Measurements from ENCODE around the gene B4GALT2.

Gene B4GALT2

GRCh38 chr1:43946236-43947060 lies 32.6 kb upstream of the B4GALT2 start, which contains the start of gene IPO13:
Gene IPO13, plus strand, starts transcription at chr1:43946950. Its CDS starts 651 bp downstream, at chr1:43947601.
- DNase-seq (ENCODE audit: low read depth, low spot score) = peak; percentile 87

DNA sequence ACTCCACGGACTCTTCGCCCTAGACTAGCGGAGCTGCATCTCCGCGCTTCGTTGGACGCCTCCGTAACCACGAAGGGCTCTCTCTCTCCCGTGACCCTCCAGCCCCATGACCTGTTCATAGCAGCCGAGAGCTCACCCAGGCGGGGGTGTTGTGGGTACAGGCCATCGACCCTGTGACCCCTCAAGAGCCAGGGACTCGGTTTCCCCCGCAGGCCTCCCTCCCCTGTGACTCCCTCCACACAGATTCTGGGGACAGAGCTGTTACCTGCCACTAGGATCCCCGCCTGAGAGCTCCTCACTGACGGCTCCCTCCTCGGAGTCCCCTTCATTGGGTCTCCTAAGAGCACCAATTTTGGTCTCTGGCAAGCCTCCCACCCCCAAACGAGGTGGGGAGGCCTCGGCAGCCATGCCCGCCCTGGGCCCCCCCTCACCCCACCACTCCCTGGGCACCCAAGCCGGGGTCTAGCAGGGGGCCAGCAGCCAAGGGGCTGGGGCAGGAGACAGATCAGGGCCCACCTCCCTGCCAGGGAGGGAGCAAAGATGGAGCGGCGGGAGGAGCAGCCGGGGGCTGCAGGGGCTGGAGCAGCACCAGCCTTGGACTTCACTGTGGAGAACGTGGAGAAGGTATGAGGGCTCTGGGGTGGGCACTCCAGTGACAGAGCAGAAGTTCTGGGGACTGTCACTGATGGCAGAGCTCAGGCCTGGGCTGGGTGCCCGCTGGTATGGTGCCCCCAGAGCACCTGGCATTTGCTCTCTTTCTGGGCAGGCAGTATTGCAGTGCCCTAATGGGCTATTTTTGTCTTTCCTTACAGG lies 31.7 kb upstream of the B4GALT2 start:
- DNase-seq (ENCODE audit: low read depth, low spot score) = no peak

DNA sequence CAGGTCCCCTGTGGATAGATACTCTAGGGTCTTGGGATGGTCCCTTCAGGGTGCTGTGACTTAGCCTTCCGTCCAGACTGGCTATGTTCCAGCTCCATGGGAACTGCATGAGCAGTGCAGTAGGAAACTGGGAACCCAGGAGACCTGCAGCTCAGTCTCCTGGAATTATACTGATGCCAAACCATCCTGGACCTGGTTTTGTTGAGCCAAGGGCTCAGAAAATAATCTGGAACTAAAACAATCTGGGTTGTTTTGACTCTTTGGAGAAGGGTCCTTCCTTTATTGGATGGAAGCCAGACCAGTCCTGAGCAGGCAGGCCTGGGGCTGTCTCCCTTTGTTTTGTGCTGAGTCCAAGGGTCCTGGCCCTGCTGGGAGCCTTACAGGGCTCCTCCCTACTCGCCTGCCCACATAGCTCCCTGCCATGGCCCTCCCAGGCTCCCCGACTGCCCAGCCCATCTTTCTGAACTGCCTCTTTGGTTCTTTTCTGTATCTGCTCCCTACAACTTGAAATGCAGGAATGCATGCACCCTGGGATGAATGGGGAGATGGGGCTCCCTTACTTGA lies 31.1 kb upstream of the B4GALT2 start:
- no peak for DNase-seq (ENCODE audit: low read depth, low spot score)

DNA sequence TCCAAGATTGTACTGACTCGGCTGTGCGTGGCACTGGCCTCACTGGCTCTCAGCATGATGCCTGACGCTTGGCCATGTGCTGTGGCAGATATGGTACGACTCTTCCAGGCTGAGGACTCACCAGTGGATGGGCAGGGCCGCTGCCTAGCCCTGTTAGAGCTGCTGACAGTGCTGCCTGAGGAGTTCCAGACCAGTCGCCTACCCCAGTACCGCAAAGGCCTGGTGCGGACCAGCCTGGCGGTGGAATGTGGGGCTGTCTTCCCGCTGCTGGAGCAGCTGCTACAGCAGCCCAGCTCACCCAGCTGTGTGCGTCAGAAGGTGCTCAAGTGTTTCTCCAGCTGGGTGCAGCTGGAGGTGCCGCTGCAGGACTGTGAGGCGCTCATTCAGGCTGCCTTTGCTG lies 29.3 kb upstream of the B4GALT2 start:
- DNase-seq (ENCODE audit: low read depth, low spot score) = no peak

DNA sequence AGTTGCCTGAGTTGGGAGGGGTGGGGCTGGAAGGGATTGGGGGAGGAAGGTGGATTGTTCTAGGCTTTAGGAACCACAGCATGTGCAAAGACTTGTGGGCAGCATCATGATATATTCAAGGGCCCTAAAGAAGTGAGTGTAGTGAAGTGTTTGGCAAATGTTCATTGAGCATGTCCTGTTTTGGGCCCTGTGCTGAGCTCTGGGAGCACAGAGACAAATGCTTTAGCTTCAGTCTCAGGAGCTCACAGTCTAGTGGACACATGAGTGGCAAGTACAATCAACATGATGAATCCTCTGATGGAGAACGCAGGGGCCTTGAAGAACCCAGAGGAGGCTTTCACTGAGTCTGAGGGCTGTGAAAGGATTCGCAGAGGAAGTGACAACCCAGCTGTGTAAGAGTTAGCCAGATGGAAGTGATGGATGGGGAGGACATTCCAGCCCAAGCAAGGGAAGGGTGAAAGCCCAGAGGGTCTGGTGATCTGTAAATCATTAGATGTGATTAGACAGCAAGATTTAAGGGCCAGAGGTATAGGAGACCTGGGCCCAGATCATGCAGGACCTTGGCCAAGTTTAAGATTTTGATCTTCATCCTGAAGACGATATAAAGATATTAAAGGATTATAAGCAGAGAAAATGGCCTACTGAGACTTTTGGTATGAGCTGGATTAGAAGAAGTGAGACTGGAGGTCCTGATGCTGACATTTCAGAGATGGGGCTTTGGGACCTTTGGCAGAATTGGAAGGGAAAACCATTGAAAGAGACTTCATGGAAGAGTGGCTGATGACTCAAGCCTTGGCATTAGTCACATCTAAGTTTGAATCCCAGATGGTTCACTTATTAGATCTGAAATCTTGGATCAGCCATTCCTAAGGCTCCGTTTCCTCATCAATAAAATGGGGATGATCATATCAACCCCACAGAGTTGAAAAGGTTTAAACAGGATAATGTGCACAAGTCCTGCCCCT lies 27.7 kb upstream of the B4GALT2 start:
- DNase-seq (ENCODE audit: low read depth, low spot score) = no peak

GRCh38 chr1:43952731-43953346 lies 26.2 kb upstream of the B4GALT2 start:
- no peak for DNase-seq (ENCODE audit: low read depth, low spot score)

GRCh38 chr1:43953361-43953760 lies 25.6 kb upstream of the B4GALT2 start:
- DNase-seq (ENCODE audit: low read depth, low spot score) = no peak

- no peak for DNase-seq (ENCODE audit: low read depth, low spot score)
Measured at GRCh38 chr1:43954036-43954435, 25.0 kb upstream of the B4GALT2 start.

DNA sequence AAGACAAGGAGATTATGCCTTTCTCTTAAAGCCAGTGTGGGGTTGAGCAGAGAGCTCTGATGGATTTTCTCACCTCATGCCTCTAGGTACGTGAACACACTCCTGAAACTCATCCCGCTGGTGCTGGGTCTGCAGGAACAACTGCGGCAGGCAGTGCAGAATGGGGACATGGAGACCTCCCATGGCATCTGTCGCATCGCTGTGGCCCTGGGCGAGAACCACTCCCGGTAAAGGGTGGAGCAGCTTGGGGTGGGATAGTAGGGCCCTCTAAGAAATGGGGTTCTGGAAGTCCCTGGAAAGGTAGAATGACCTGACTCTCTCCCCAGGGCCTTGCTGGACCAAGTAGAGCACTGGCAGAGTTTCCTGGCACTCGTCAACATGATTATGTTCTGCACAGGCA lies 22.8 kb upstream of the B4GALT2 start:
- no peak for DNase-seq (ENCODE audit: low read depth, low spot score)

GRCh38 chr1:43957407-43958040 lies 21.5 kb upstream of the B4GALT2 start:
- DNase-seq (ENCODE audit: low read depth, low spot score) = no peak

DNA sequence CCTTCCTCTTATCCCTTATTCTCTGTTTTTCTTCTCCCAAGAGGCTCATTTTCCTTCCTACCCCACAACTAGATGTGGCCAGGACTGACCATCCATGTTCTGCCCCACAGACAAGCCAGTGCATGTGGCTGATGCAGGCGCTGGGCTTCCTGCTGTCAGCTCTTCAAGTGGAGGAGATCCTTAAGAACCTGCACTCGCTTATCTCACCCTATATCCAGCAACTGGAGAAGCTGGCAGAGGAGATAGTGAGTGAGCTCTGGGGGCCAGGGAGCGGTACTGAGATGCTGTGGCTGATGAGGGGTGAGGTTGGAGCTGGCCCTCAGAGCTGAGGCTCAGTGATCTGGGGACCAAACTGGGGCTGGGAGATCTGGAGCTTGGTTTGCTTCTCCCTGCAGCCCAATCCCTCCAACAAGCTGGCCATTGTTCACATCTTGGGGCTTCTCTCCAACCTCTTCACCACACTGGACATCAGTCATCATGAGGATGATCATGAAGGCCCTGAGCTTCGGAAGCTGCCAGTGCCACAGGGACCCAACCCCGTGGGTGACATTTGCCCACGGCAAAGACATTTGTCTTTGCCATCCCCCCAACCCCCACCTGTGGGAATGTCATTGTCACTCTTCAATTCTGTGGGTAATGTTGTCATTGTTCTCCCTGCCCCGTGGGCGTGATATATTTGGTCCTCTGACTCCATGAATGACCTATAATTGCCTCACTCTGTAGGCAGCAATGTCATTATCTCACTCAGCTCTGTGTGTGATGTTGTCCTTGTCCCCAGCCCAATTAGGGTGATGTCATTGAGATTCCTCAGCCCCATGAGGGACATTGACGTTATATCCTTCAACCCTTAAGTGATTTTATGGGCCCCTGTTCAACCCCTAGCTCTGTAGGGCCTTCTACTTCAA lies 20.4 kb upstream of the B4GALT2 start:
- no peak for DNase-seq (ENCODE audit: low read depth, low spot score)

DNA sequence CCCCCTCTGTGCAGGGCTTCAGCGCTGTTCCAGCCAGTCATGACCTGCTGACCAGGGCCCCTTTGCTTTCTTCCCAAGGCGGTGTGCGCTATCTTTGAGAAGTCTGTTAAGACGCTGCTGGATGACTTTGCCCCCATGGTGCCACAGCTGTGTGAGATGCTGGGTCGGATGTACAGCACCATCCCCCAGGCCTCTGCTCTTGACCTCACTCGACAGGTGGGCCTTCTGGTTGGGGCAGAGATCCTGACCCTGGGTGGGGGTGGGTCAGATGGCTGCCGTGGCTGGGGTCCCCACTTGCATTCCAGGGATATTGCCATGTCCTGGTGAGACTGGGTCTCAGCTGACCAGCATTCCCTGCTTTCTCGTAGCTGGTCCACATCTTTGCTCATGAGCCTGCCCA lies 18.2 kb upstream of the B4GALT2 start:
- DNase-seq (ENCODE audit: low read depth, low spot score) = no peak

DNA sequence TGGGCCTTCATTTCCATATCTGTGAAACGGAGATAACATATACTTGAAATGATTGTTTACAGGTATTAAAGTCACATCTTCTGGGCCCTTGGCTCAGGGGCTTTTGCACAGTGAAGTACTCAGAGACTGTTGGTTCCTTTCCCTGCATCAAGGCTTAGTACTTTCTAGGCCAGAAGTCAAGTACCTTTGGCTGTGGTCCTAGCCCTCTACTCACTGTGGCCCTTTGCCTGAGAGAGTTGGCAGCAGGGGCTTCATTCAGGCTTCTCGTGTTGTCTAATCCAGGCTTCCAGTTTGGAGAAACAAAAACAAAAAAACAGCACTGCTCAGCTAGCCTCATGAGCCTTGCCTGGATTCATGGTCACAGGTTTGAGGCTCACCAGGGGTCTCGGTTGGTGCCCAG lies 17.3 kb upstream of the B4GALT2 start:
- DNase-seq (ENCODE audit: low read depth, low spot score) = no peak

- no peak for DNase-seq (ENCODE audit: low read depth, low spot score)
Measured at GRCh38 chr1:43962324-43962723, 16.7 kb upstream of the B4GALT2 start.

DNA sequence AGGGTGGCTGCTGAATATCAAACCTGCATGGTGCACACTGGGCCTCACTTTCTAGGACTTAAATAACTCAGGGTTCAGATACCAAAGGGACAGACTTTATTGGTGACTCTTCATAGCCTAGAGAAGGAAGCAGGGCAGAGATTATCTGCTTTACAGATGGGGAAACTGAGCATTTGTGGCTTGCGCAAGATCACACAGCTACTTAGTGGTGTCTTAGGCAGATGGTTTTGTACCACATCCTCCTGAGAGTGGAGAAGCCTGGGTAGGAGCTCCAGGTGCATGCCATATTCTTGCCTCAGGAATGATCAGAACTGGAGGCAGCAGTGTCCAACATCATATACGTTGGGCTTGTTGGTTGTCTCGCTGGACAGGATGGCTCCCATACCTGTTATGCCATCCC lies 16.0 kb upstream of the B4GALT2 start:
- DNase-seq (ENCODE audit: low read depth, low spot score) = no peak

- no peak for DNase-seq (ENCODE audit: low read depth, low spot score)
Measured at GRCh38 chr1:43963890-43964289, 15.1 kb upstream of the B4GALT2 start.

DNA sequence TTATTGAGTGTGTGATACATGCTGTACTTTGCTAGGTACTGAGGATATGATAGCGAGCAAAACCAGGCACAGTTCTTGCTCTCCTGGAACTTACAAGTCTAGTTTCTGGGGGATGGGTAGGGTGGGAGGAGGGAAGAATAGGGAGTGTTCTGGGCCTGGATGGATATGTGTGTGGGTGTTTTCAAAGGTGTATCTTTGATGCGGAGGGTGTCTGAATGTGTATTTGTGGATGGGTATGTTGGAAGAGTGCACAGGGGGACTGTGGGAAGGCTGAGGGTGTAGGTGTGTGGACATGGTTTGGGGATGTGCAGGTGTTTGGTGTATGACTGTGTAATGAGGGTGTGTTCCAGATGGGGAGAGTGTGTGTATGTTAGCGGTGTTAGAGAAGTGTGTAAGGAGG lies 13.7 kb upstream of the B4GALT2 start:
- DNase-seq (ENCODE audit: low read depth, low spot score) = no peak

GRCh38 chr1:43968348-43968948 lies 10.6 kb upstream of the B4GALT2 start:
- no peak for DNase-seq (ENCODE audit: low read depth, low spot score)

- no peak for DNase-seq (ENCODE audit: low read depth, low spot score)
Measured at GRCh38 chr1:43969416-43969745, 9.6 kb upstream of the B4GALT2 start.
